LNCAP (cell line): ENCODE measurements around the gene XRN1.

Experiments
- CTCF ChIP-seq: fragments of 450-650 bp; IDR thresholded peaks from 2 replicates; pipeline ENCODE4 v1.5.1; 2017; ENCODE audit warnings: mild to moderate bottlenecking

XRN1 gene

GRCh38 chr3:142447852-142448823 is at the start of gene XRN1:
XRN1 (minus strand) TSS chr3:142448037; CDS start chr3:142447944, 93 bp downstream.
- TF ChIP-seq CTCF = no peak

- no peak for TF ChIP-seq CTCF
Measured at GRCh38 chr3:142495103-142495502, 47.3 kb upstream of the XRN1 start.

- no peak for TF ChIP-seq CTCF
Measured at GRCh38 chr3:142492184-142492583, 44.3 kb upstream of the XRN1 start.

GRCh38 chr3:142489572-142490323 is 41.9 kb upstream of the XRN1 start:
- TF ChIP-seq CTCF = no peak

GRCh38 chr3:142484912-142485435 is 37.1 kb upstream of the XRN1 start:
- no peak for TF ChIP-seq CTCF

- no peak for TF ChIP-seq CTCF
Measured at GRCh38 chr3:142481196-142481595, 33.4 kb upstream of the XRN1 start.

- no peak for TF ChIP-seq CTCF
Measured at GRCh38 chr3:142470826-142471225, 23.0 kb upstream of the XRN1 start.
